ENCODE data around the gene CTNNA3.
"Not testable (repeated sequence)": the region's sequence is repeated elsewhere in the genome, so short reads cannot be mapped to it uniquely, and the experiment has no call there.

CTNNA3 gene

DNA sequence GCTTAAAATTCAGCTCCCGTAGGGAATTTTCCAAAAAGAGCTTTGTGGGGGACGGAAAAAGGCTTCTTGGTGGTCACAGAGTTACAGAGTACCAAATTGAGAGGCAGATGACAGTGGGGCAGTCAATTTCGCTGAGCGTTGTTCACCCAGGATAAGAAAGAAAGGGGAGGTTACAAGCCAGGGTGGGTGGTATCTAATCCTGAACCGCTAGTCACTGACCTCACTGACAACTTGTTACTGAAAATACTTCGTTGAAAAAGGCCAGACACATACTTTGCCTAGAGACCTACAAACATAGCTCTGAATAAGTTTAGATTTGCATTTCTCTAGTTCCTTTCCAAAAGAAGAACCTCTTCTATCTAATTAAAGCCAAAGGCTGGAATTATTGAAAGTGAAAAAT is at the start of gene CTNNA3:
Gene CTNNA3 (minus strand): TSS at position 167 of the 400 bp plus-strand sequence.
- DNase-seq (ENCODE audit: low read depth in 2 of 2): no peak

DNA sequence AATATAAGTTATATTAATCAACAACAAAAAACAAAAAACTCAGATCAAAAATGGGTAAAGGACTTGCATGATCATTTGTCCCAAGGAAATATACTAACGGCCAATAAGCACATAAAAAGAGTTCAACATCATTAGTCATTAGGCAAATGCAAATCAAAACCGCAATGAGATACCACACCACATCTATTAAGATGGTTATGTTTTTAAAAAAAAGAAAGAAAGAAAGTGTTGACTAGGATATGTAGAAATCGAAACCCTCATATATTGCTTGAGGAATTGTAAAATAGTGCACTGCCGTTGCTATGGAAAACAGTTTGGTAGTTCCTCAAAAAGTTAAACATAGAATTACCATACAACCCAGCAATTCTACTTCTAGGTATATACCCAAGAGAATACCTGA is 39.4 kb upstream of the CTNNA3 start:
- no peak for DNase-seq (ENCODE audit: low read depth in 2 of 2)

DNA sequence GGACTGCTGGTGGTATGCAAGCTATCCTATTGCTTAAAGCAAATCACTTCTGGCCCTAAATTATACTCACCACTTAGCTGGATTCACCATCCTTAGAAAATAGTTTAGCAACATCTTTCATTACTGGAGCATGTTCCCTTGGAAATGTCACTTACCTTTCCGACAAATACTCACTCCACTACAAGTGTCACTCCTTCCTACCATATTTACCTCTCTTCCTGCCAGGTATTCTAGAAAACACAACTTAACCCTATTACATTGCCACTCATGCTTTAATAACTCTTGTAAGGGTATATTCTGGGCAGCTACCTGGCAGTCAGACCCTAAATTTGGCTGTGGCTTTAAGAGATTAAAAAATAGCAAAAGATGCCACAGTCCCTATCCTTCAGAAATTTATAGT is 37.5 kb upstream of the CTNNA3 start:
- no peak for DNase-seq (ENCODE audit: low read depth in 2 of 2)

DNA sequence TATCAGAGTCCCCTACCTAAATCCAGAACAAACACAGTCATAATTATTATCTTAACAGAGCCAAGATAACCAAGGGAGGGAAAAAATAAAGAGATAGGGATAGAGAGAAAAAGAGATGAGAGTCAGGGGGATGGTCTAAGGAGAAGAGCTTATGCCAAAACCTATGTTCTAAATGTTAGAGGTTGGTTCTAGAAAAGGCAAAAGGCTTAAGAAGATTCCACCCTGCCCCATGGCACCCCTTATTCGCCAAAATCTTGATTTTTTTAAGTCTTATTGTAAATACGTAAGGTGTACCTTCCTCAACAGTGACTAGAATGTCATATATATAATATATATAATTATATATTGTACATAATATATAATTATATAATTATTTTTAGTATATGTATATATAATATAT is 29.6 kb upstream of the CTNNA3 start:
- DNase-seq (ENCODE audit: low read depth in 2 of 2): no peak

DNA sequence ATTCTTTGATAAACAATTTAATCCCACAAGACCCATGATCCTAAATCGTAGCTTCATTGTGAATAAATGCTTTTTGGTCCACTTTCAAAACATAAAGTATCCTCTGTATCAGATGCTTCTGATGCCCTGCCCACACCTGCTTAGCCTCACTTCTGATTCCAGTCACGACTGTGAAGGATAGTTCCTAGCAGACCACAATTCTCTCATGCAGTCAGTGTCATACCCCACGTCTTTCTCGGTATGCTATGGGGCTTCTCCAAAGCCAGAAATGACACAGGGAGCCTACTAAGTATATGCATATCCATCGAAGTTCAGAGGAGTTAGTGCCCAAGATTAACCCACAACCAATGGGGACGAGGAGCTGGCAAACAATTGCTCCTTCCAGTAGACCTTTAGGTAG is 27.6 kb upstream of the CTNNA3 start:
- DNase-seq (ENCODE audit: low read depth in 2 of 2): no peak

DNA sequence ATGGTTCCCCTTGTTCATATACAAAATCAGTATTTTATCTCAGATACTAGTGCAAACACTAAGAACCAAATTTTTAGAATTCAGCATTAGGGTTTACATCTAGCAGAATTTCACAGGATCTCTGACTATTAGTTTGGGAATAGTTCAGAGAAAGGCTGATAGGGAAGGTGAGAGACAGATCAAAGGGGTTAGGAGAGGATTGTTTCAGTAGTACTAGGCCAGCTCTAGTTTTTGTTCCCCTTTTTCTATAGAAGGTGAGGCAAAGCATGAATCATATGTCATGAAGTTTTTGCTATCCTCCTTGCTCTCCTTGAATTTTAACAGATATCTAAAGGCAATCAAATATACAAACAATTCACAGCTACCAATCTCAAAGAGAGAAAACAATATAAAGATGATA is 26.1 kb upstream of the CTNNA3 start:
- no peak for DNase-seq (ENCODE audit: low read depth in 2 of 2)

DNA sequence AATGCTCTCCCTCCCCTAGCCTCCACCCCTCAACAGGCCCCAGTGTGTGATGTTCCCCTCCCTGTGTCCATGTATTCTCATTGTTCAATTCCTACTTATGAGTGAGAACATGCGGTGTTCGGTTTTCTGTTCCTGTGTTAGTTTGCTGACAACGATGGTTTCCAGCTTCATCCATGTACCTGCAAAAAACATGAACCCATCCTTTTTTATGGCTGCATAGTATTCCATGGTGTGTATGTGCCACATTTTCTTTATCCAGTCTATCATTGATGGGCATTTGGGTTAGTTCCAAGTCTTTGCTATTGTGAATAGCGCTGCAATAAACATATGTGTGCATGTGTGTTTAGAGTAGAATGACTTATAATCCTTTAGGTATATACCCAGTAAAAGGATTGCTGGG is 20.5 kb upstream of the CTNNA3 start:
- DNase-seq (ENCODE audit: low read depth in 2 of 2): not testable (repeated sequence)

DNA sequence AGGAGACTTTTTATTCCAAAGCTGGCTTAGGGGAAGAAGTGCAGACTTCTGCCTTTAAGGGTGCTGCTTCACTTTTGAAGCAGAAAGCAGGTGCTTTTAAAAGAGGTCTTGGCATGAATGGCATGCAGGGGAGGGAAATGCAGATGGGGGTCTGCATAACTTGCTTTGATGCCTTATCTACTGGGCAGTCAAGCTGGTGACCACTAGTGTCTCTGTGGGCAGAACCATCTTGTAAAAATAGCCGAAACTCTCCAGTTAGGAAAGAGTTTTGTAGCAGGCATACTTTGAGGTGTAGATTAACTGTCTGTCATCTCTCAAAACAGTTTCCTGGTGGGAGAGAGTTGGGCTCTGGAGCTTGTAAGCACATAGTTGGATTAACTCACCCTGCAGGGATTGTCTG is 9.9 kb upstream of the CTNNA3 start:
- DNase-seq (ENCODE audit: low read depth in 2 of 2): no peak

DNA sequence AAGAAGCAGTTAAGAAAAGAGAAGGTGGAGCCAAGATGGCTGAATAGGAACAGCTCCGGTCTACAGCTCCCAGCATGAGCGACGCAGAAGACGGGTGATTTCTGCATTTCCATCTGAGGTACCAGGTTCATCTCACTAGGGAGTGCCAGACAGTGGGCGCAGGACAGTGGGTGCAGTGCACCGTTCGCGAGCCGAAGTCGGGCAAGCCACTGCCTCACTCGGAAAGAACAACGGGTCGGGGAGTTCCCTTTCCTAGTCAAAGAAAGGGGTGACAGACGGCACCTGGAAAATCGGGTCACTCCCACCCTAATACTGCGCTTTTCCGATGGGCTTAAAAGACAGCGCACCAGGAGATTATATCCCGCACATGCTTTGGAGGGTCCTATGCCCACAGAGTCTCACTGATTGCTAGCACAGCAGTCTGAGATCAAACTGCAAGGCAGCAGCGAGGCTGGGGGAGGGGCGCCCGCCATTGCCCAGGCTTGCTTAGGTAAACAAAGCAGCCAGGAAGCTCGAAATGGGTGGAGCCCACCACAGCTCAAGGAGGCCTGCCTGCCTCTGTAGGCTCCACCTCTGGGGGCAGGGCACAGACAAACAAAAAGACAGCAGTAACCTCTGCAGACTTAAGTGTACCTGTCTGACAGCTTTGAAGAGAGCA is 3.7 kb upstream of the CTNNA3 start:
- not testable (repeated sequence) for DNase-seq (ENCODE audit: low read depth in 2 of 2)

DNA sequence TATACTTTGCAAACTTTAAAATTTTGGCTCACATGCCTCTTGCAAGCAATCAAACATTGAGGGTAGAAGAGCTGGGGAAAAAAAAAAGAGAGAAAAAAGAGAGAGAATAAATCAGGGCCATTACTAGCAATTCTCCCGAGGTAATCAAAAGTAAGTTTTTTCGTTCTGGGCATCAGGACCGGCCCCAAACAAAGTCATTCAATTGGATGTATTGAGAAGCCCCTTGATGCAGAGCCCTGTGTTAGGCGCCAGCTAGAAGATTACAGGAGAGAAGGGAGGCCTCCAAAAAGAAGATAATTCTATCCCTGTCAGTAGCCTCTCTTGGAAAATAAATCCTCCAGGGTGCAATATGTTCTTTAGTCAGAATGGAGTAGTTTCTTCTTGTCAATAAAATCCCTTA is 2.2 kb upstream of the CTNNA3 start:
- no peak for DNase-seq (ENCODE audit: low read depth in 2 of 2)

DNA sequence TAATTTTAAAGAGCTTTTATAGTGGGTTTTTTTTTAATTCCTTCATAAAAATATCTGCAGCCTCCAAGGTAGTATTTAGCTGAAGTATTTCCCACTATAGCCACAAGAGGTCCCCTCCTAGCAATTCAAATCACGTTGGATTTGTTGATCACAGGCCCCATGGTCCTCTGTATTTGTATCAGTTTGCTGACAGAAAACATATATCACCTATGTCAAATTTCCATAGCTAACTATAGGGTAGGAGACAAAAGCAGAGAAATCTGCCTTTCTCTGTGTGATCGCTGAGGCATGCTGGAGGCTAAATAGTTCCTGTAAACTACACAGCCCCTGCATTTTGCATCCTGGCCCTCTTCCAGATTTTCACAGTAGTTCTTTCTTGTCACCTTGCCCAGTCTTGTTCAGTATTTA is 1.7 kb upstream of the CTNNA3 start:
- no peak for DNase-seq (ENCODE audit: low read depth in 2 of 2)

DNA sequence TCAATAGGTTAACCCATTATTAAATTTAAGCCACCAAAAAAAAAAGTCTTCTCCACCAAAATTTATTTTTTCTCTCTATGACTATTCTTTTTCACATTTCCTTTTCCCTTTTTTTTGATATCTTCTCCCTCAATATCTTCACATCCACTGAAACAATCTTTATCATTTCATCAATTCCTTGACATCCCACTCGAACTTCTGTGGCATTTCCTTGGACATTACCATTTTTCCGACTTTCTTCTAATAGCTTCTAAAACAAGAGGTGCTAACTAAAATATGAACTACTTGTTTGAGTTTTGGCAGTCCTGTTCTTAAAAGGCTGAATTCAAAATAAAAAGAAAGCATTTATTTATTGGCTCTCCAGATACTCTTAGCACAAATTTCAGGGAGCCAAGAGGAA is 684 bp upstream of the CTNNA3 start:
- no peak for DNase-seq (ENCODE audit: low read depth in 2 of 2)

DNA sequence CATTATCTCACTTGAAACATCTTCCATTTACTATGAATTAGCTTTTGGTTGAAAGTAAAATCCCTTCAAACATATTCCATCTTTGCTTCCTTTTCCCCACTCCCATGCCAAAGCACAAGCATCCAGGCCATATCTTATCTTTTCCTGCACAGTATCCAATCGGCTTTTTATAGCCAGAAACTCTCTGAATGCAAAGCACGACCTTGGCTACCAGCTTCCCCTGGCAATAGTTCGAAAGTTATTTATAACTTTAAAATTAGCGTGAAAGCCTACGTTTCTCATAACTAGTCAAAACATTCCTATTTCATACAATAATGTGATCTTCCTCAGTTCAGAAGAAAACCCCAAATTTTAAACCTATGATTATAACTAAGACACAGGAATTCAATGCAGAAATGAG is 440 bp downstream of the CTNNA3 start:
- no peak for DNase-seq (ENCODE audit: low read depth in 2 of 2)

DNA sequence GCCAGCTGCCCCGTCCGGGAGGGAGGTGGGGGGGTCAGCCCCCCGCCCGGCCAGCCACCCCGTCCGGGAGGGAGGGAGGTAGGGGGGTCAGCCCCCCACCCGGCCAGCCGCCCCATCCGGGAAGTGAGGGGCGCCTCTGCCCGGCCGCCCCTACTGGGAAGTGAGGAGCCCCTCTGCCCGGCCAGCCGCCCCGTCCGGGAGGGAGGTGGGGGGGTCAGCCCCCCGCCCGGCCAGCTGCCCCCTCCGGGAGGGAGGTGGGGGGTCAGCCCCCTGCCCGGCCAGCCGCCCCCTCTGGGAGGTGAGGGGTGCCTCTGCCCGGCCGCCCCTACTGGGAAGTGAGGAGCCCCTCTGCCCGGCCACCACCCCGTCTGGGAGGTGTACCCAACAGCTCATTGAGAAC is 4.1 kb downstream of the CTNNA3 start:
- not testable (repeated sequence) for DNase-seq (ENCODE audit: low read depth in 2 of 2)

DNA sequence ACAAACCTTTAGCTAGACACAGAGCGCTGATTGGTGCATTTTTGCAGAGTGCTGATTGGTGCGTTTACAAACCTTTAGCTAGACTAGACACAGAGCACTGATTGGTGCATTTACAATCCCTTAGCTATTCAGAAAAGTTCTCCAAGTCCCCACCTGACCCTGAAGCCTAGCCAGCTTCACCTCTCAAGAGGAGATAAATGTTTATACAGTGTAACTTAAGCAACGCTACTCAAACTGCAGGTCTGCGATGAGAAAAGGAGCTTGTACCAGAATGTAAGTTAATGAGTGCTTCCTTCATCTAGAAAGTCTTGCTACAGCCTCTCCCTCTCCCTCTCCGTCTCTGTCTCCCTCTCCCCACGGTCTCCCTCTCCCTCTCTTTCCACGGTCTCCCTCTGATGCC is 5.5 kb downstream of the CTNNA3 start:
- DNase-seq (ENCODE audit: low read depth in 2 of 2): not testable (repeated sequence)

DNA sequence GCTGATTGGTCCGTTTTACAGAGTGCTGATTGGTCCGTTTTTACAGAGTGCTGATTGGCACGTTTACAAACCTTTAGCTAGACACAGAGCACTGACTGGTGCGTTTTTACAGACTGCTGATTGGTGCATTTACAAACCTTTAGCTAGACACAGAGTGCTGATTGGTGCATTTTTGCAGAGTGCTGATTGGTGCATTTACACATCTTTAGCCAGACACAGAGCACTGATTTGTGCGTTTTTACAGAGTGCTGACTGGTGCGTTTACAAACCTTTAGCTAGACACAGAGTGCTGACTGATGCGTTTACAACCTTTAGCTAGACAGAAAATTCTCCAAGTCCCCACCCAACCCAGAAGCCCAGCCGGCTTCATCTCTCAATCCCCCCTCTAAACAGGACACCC is 11.9 kb downstream of the CTNNA3 start:
- not testable (repeated sequence) for DNase-seq (ENCODE audit: low read depth in 2 of 2)

DNA sequence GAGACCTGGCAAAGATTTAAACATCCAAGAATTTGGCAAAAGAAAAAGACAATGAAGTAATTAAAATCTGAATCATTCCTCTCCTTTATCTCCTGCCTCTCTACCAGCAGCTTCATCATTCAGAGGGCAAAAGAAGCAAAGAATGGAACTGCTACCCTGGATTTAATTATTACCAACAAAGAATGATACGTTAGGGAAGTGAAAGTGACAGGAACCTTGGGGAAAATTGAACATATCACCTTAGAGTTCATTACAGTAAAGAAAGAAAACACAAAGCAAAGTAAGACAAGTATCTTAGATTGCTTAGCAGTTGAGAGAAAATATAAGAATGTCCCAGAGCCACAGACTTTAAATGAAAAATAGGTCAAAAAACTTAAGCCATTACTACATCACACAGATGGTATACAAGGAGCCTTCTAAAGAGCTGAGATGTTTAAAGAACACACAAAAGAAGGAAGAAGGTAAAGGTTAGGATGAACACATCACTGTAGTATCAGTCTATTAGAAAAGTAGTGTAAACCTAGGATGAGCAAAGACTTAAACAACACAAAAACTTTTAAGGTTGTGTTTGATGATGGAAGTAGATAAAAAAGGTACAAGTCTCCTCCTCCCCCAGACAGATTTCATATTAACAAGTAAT is 17.5 kb downstream of the CTNNA3 start:
- DNase-seq (ENCODE audit: low read depth in 2 of 2): no peak

DNA sequence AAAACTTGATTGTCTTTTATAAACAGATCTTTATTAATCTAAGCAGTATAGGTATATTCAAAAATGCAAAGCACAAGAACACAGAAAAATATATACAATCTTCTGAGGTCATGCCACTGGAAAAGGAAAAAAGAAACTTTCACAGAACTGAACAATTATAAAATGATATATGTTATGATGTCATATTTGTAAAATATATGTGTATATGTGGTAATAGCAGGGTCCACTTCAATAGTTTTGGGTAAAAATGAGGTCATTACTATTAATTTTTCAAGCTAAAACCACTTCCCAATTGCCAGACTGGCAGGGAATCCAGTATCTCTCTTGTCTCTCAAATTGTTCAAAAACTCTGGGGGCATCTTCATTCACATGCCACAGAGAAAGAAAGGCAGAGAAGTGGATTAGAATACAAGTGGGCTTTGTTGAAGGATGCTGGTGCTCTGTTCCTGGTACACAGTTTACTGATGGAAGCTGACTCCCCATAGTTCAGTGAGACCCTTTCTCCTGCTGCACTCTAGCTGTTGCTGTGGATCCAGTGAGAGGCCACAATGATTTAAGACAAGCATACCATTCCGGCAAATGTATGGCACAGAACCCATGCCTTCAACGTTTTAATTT is 19.7 kb downstream of the CTNNA3 start:
- no peak for DNase-seq (ENCODE audit: low read depth in 2 of 2)

DNA sequence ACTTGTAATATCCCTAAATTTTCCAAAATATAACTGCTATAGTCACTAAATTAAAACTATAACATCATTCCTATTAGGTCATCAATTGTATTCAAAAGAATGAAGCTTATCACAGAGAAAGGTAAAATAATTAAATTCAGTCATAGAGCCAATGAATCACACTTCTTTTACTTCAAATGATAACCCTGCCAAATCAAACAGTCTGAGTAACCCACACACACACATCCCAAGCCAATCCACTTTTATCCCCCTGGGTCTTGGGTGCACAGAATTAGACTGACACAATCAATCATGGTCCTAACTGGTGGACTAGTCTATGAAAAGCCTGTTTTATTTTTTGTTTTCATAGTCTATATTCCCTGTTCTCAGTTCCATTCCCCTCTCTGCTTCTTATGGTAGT is 25.6 kb downstream of the CTNNA3 start:
- no peak for DNase-seq (ENCODE audit: low read depth in 2 of 2)

DNA sequence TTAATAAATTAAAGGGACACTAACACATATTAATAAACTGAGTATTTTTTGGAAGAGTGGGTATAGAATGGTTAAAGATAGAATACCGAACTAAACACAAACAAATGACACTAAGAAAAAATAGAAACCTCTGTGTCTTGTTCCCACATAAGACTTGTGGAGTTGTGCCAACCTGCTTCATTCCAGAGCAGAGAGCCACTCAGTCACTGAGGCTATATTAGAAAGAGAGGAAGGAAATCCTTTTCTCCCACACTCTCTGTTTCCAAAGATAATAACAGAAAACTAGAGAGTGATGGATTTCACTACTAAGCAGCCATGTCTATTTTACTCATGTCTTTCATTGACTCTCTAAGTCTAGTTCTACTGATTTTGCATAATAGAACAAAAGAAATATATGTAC is 26.0 kb downstream of the CTNNA3 start:
- no peak for DNase-seq (ENCODE audit: low read depth in 2 of 2)

DNA sequence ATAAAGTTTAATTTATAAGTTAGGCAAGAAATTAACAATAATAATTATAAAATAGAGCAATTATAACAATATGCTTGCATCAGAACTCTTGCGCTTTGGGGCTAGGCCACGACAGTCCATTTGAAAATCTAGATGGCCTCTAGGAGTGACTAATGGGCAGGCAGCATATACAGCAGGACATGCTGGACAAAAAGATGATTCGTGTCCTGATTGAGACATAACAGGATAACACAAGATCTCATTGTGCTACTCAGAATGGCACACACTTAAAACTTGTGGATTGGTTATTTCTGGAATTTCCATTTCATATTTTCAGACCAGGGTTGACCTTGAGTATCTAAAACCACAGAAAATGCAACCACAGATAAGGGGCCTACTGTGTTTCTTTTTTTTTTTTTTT is 27.5 kb downstream of the CTNNA3 start:
- no peak for DNase-seq (ENCODE audit: low read depth in 2 of 2)

DNA sequence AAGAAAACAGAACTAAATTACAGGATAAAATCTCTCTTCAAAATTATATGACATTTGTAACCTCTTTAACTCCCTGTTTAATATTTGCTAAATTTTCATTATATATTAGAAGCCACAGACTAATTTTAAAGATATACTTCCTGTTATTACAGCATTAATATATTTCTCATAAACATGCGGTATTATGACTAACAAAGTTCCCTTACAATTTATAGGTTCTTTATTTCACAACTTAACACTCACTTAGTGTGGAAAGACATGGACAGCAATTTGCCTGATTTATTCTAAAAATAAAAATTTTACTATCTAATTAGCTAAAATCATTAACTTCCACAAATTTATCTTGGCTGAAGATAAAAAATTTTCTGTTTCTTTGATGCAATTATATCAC is 29.0 kb downstream of the CTNNA3 start:
- no peak for DNase-seq (ENCODE audit: low read depth in 2 of 2)

DNA sequence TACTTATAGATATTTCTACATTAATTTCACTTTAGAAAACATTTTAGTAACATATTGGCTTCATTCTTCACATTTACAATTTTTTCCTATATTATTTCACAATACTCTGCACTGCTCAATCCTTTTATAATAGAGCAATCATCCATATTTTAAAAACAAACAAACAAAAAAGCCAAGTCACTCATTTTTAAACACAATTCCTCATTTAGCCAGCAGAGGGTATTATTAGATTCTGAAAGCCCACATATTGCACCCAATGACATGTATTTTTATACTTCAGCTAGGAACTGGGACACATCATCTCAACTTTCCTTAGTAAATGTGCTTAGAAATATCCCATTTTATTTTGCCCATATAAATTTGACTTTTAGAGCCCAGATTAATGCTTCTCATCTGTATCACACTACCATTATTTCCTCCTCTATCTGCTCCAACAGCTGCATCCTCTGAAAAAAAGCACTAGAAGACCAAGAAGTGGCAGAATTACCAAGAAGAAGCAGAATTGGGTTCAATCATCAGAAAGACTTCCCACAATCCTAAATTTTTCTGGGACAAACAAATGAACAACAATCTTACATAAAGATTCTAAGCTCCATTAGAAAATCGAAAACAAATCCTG is 29.5 kb downstream of the CTNNA3 start:
- no peak for DNase-seq (ENCODE audit: low read depth in 2 of 2)

Measured in stimulated activated CD8-positive, alpha-beta memory T cell treated with anti-CD3 and anti-CD28 coated beads, Interleukin-7, amount 100 ng/mL, for 1 hour (primary cell).